ENCODE data around the gene PIGB.

DNA sequence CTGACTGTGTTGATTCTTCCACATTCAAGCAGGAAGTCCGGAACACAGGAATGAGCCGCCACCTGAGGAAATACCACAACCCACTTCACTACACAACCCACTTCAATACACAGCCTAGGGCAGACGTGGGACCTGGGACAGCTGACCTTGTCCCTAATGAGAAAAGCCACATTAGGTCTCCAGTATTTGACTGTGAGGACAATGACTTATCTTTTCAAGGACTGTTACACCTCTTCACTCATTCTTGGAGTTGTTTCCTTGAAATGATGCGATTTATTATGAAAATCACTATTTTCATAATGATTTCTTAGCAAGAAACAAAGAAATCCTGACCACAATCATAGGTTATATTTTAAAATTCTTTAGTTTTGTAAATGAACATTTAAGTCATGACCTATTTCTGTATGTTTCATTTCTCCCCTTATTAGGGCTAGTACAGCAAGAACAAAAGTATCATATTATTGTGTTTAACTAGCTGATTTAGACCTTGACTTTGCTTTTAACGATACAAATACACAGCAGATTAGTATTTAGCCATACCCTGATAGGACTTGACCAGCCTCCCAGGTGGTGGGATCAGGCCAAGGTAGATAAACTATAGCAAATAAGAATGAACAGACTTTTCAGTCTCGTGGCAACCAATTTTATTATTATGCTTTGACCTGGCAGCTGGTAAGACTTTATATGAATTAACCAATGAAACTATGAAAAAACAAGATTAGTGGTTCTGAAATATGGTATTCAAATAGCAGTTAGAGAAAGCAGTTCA is 35.5 kb upstream of the PIGB start:
- TF ChIP-seq POLR2A (IDR thresholded peaks at IDR 0.05; ENCODE audit: low read depth, low read length) (no peak), TAF1 (IDR thresholded peaks at IDR 0.05; ENCODE audit: low read depth, low read length) (no peak), POLR2AphosphoS5 (IDR thresholded peaks at IDR 0.05; ENCODE audit: low read depth, low read length) (no peak)
